NCI-H1092 (cell line): ENCODE results near the gene HOXC5.
A peak's percentile ranks its signal among the peaks of the same experiment; 100 is the strongest.

ENCODE experiments used
- DNase-seq: peaks from one replicate; lab custom pipeline; 2025; lab: John Stamatoyannopoulos, UW

HOXC5 gene

GRCh38 chr12:54032627-54033100 lies at the start of gene HOXC5:
TSS of gene HOXC5 (plus strand) at chr12:54033050. CDS start at chr12:54033123, 73 bp downstream.
- peak; percentile 85 for DNase-seq

- DNase-seq, result no peak
Measured at GRCh38 chr12:53983568-53983949, 49.3 kb upstream of the HOXC5 start.

GRCh38 chr12:53983950-53984572 lies 48.8 kb upstream of the HOXC5 start:
- DNase-seq, result no peak

DNA sequence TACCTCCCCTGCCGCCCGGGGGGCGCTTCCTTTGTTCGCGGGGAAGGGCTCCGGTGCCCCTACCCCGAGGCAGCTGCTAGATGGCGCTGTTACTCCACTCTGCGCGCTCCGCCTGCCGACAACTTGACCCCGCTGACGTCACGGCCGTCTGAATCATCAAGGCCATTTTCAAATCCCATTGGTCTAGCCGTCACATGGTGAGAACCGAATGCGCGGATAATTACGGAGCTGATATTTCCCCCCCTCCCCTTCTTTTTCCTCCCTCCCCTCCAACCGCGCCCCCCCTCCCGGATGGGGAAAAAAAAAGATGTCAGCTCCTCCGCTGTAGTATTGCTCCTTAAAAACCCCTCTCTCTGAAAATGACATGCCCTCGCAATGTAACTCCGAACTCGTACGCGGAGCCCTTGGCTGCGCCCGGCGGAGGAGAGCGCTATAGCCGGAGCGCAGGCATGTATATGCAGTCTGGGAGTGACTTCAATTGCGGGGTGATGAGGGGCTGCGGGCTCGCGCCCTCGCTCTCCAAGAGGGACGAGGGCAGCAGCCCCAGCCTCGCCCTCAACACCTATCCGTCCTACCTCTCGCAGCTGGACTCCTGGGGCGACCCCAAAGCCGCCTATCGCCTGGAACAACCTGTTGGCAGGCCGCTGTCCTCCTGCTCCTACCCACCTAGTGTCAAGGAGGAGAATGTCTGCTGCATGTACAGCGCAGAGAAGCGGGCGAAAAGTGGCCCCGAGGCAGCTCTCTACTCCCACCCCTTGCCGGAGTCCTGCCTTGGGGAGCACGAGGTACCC lies 47.8 kb upstream of the HOXC5 start, which contains the start of gene HOXC10:
TSS of gene HOXC10 (plus strand) at position 246 of the 791 bp plus-strand sequence. CDS start at position 360, 114 bp downstream.
- DNase-seq, result peak; percentile 97

GRCh38 chr12:53985692-53985993 lies 47.2 kb upstream of the HOXC5 start:
- DNase-seq, result no peak

DNA sequence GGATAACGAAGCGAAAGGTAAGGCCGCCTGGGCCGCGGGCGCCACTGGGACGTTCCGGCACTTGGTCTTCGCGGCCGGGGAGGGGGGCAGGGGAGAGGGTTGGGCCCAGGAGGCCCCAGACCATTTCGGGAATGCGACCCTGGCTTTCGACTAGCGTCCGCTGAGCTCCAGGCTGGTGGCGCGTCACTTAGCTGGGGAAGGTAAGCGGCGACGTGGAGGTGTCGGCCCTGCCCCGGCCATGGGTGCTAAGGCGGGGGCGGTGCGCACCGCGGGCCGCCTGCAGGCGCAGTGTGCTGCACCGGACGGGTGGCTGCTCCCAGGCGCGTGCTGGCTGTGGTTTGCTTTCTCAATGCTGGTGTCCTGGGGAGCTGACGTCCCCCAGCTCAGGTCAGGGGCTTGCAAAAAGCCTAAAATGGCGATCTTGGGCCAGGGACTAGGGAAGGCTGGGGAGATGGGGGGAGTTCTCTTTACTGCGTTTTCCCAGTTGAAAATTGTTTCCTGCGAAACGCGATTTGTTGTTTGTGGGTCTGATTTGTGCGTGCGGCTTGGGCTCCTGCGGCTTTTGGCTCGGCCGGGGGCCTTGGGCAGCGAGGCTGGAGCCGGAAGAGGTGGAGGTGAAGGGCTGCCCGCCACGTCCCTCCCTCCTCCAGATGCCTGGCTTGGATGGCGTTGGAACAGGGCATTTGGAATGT lies 46.7 kb upstream of the HOXC5 start:
- no peak for DNase-seq

GRCh38 chr12:53986686-53987483 lies 46.0 kb upstream of the HOXC5 start:
- no peak for DNase-seq

DNA sequence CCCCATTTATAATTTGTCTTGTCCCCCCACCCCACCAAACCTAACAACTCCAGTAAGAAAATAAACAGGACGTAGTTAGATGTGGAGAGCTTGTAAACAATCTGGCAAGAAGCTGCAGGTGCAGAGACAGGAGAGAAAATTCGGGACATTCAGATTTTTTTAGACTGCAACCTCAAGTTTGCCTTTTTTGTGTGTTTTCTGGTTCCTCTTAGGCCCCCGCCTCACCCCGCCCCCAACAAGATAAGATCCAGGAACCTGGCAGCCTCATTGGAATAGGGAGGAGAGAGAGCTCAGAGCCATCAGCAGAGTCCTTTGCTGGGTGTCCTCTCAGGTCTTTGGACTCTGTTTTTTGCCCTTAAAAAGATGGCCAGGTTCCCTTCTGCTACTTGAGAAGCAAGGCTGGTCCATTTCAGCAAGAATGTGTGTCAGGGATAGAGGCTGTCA lies 45.0 kb upstream of the HOXC5 start:
- DNase-seq, result no peak

DNA sequence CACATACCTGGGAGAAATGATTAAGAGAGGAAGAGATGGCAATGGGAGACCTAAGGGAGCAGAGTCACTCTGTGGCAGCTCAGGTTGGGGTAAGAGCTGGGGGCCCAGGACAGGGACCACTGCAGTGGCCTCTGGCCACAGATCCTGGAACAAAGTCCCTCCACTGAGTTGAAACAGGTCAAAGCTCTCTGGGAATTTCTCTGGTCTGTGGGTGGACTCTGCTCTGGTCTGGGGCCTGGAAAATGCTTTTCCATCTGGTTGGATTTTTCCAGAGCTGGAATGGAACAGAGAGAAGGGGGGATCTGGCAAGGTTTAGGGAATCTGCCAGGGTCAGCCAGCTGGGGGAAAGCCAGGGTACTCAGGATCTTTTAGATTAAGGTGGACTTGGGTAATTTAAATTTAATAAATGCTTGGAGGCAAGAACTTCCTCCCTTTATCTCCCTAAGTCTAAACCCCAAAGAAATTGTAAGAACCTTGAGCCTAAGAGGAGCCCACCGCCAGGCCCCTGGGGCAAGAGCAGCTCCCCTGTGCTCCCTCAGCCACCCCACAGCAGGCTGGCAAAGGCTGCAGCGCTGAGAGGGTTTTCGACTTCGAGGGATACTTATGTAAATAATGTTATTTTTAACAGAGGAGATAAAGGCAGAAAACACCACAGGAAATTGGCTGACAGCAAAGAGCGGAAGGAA lies 44.2 kb upstream of the HOXC5 start:
- no peak for DNase-seq

GRCh38 chr12:53989227-53990113 lies 43.4 kb upstream of the HOXC5 start:
- peak; percentile 54 for DNase-seq

DNA sequence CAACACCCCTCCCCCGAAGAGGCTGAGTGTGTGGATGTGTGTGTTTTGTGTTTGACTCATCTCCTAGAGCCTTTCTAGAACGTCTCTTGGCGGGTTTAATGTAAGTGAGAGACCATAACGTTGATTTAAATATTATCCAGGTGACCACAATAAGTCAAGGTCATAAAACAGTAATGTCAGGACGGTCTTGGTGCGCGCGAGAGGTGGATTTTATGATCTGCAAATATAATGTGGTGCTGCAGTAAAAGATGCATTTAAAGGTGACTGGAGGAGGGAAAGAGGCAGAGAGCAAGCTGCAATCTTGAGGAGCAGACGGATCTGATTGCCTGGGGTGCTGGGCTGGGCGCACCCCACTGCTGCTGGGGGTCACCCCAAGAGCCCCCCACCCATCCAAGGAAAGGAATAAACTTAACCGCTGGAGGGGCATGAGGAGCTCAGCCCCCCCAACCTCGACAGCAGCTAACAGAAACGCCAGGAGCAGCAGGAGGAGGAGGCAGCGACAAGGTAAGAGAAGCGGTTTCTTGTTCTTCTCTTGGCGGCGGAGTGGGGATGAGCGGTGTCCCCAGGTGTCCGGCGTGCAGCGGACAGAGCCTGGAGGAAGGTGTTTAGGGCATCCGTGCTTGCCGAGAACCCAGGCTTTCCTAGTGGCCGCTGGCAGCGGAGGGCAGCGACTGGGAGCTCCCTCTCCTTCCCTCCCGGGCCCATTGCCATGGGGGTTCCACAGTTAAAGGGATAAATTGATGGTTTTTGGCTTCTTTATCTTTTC lies 42.4 kb upstream of the HOXC5 start:
- DNase-seq, result peak; percentile 19

GRCh38 chr12:53991077-53991460 lies 41.8 kb upstream of the HOXC5 start:
- no peak for DNase-seq

- DNase-seq, result no peak
Measured at GRCh38 chr12:53992377-53992889, 40.4 kb upstream of the HOXC5 start.

DNA sequence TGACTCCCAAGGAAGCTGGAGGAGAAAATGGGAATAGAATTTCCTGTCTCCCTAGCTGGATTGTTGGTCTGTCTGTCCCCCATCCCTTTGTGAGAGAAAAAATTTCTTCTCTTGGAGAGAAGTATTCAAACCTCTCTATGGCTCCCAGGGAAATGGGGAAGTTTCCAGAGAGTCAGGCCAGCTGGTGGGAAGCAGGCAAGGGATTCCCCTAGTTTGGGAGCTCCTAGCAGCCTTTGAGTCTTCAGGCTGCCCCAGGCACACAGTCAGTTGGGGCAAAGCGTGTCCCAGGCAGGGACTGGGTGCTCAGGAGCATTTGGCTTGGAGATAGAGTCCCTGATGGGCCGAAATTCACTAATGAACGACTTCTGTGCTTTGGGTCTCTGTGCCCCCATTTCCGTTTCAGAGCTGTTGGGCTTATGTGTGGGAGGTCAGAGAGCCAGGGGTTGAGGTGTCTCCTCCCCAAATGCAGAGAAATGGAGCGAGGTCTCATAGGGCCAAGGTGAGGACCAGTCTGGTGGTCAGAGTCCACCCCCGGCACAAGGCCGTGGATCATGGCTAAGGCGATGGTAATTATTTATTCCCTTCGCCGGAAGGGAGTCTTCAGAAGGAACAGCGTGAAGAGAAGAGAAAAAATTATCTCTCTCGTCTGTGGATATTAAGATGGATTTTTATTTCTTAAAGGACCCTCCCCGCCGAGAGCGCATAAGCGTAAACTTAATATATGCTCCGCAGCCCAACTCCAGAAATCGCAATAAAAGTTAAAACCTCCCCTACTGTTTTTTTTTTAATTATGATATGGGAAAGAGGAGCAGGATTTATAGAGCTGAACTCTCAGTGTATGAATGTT lies 39.5 kb upstream of the HOXC5 start:
- DNase-seq, result no peak

DNA sequence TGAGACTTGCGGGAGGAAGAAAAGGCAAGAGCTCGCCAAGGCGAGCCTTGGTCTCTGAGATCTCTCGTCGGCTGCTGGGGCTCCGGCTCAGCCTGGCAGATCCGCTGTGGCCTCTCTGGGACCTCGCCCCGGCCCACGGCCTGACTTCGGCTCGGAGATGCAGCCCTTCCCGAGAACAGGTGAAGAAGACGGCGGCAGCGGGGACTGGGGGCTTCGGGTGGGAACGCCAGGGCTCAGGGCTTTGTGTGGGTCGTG lies 38.9 kb upstream of the HOXC5 start:
- DNase-seq, result no peak

DNA sequence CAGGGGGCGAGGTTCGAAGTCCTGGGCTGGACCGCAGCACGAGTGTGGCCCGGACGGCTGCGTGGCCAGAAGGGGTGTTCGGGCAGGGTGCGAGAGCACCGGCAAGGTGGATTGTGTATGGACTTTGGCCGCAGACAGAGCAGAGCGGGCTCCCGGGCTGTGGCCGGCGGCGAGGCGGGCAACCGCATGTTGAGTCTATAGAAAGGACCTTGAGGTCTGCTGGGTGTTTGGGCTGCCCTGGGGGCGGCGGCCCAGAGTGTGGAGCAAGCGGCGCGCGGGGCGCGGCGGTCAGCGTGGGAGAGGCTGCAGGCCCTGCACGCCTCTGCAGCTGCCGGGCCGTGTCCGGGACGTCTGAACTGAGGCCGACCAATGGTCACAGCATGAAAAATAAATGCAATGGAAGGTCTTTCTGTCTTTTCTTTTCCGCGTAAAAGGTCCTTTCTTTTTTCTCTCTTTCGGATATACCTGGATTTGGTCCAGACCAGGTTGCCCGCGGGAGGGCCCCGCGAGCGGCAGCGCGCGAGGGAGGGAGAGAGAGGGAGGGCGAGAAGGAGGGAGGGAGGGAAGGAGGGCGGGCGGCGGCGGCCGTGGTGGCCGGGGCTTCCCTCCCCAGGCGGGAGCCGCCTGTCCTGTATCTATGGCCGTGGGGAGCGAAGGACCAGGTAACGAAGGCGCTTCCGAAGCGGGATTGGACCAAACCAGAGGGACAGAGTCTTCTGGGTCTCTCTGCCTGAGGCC lies 38.4 kb upstream of the HOXC5 start:
- DNase-seq, result peak; percentile 18

DNA sequence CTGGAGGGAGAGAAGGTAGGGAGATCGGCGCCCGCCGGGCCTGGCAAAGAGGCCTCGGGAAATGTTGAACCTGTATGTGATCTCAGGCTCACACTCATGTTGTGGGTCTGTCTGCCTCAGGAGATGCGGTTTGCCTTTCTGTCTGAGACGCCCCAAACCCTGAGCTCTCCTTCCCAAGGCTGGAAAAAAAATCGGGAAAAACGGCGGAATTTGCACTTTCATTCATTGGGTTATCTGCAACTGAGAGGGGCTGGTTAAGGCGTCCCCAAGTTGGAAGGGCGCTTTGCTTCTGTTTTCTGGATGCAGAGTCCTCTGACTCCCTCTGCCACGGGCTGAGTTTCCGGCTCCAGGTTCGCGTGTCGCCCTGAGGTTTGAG lies 37.9 kb upstream of the HOXC5 start:
- DNase-seq, result no peak
